VCaP (cell line): ENCODE measurements around the gene KMT2E.

Experiments
- H3K27ac ChIP-seq: fragments of 450-650 bp; 2 replicates; pipeline ENCODE4 v1.5.1; 2017
- TF ChIP-seq, protein P1 (sequence below): fragments of 450-650 bp; conservative IDR thresholded peaks from 2 replicates; pipeline ENCODE4 v1.5.1; 2017; ENCODE audit warnings: mild to moderate bottlenecking, moderate library complexity

KMT2E gene

DNA sequence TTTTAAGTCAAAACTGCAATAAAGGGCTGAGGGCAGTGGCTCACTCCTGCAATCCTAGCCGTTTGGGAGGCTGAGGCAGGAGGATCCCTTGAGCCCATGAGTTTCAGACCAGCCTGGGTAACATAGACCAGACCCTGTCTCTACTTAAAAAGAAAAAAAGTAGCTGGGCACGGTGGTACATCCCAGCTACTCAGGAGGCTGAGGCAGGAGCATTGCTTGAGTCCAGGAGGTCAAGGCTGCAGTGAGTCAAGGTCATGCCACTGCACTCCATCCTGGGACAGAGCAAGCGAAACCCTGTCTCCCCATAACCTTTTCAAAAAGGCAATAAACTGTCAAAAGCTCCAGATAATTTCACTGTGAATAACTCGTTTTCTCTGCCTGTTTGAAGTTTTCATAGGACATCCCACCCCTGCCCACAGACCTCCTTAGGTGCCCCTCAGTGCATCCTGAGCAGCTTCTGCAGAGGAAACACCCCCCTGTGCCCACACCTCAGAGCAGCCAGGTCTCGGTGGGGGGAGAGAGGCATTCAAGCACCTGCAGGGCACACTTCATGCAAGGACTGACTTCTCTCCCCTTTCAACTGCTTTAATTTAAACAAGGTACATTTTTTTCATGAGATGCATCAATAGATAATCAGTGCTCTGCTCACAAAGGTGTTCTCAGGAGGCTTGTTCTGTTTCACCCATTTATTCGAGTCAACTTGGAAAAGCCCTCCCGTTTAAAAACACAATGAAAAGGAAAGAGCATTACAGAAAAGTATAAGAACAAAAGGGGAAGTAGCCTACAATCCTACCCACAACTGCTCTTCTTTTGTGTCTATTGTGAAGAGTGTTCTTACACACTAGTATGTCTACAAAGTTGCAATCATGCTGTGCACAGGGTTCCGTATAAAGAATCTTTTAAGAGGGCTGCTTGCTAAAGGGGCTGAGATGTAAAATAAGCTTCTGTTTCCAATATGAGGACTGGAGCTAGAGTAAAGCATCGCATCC is 104.9 kb downstream of the KMT2E start:
- H3K27ac ChIP-seq = peak overlapping the region; percentile 65
- TF ChIP-seq, protein P1, sequence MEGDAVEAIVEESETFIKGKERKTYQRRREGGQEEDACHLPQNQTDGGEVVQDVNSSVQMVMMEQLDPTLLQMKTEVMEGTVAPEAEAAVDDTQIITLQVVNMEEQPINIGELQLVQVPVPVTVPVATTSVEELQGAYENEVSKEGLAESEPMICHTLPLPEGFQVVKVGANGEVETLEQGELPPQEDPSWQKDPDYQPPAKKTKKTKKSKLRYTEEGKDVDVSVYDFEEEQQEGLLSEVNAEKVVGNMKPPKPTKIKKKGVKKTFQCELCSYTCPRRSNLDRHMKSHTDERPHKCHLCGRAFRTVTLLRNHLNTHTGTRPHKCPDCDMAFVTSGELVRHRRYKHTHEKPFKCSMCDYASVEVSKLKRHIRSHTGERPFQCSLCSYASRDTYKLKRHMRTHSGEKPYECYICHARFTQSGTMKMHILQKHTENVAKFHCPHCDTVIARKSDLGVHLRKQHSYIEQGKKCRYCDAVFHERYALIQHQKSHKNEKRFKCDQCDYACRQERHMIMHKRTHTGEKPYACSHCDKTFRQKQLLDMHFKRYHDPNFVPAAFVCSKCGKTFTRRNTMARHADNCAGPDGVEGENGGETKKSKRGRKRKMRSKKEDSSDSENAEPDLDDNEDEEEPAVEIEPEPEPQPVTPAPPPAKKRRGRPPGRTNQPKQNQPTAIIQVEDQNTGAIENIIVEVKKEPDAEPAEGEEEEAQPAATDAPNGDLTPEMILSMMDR = no peak

DNA sequence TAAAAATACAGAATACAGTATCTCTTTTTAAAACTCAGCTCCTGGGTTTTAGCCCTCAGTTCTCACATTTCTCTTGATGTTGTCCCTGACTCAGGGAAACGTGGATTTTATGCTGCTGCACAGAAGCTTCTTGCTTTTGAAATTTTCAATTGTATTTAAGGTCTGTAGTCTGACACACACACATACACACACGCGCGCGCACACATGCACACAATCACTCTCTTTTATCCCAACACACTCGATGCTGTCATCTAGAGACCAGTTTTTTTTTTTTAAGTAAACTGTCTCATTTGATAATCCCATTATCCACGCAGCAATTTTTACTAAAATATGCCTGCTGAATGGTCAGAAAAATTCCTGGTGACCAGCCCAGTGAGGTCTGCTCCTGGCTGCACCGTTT is 108.6 kb downstream of the KMT2E start:
- TF ChIP-seq, protein P1 = no peak
- peak overlapping the region; percentile 65 for H3K27ac ChIP-seq

DNA sequence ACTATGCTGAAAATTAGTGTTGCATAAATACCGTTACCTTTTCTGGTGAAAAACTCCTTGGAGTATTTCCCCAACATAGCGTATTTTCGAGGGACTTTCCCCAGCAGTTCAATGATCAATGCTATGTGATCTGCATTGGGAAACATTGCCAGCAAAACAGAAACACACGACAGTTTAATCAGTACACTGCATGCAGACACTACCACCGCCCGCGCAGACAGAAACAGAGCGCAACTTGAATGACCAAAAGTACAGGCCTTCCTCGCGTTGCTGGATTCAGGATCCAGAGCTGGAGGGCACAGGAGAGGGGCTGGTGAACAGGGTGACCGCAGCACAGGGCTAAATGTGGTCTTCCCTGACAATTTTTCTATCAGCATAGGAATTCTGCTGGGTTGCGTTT is 111.7 kb downstream of the KMT2E start:
- TF ChIP-seq, protein P1 = no peak

DNA sequence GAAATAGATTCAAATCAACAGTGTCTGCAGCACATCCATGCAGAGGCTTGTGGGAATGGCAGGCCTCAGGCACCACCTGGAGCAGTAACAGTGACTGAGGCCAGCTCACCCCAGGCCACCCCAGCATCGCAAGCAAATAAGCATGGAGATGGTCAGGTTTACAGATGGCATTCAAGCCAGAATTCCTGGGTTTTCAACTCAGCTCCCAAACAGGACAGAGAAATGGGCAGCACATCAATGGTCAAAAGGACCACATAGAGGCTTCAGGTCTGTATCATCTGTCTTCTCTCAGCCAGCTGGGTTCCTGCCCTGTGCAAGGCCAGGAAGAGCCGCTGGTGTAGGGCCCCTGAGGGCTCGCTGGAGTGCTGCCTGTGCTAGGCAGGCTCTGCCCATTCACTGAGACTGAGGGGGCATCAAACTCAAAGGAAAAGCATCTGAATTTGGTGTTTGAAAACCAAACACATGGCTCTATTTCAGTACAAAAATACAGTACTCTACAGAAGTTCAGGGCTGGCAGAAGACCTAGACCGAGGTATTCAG is 112.5 kb downstream of the KMT2E start:
- TF ChIP-seq, protein P1 = no peak
- H3K27ac ChIP-seq = no peak overlapping the region

More for the DNA sequence above, 111.7 kb downstream of the KMT2E start:
- no peak overlapping the region for H3K27ac ChIP-seq

DNA sequence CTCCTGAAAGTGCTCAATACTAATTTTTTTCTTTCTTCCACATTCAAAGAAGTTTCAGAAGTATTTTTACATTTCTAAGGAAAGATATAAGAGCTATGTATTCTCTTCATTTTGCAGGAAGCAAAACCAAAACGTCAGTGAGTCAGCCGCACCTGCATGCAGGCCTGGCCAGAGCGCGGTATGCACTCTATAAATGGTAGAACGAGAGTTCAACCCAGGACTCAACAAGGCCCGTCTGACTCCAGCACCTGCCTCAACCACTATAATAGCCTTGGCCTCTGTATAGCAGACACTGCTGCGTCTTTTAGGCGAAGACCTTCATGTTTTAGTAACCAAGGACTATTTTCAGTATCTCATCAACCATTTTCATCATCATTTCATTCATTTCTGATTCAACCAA is 113.2 kb downstream of the KMT2E start:
- TF ChIP-seq, protein P1 = no peak

DNA sequence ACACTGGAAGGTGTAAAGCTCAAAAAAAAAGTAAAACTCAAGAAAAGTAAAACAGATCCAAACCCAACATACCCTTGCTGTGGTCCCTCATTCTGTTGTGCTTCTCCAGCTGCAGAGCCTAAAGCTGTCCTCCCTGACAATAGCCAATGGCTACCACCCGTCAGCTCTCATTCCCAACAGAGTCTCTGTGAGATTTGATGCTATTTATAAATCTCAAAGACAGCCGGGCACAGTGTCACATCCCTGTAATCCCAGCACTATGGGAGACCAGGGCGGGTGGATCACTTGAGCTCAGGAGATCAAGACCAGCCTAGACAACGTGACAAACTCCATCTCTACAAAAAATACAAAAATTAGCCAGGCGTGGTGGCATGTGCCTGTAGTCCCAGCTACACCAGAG is 116.0 kb downstream of the KMT2E start:
- TF ChIP-seq, protein P1 = no peak
- no peak overlapping the region for H3K27ac ChIP-seq

More for the DNA sequence above, 113.2 kb downstream of the KMT2E start:
- no peak overlapping the region for H3K27ac ChIP-seq

DNA sequence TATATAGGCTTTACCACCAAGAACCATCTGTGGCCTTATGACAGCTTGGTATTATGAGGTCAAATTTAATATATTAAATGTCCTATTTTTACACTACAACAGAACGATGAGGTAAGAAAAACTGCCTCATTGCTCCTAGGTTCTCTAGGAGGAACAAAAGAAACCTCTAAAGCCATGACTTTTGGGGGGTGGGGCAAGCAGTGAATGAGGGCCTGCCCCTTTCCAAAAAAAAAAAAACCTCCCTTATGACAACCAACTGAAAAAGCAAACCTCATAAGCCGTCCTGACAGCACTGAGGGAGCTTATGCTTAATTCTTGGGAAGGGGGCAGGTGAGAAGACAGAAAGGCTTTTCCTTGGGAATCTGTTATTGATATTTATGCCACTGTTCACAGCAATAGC is 116.6 kb downstream of the KMT2E start:
- no peak overlapping the region for H3K27ac ChIP-seq
- TF ChIP-seq, protein P1 = no peak
